GM12878 (cell line): Measurements from ENCODE around the gene NFATC2. TPM values are rescaled to one million over a fixed set of nuclear protein-coding genes. Genes with fewer than 3 reads are reported as not detected.

ENCODE experiments used
- ATAC-seq: fragments of 200-7000 bp; cut with Tn5 transposase; 3 replicates; pipeline ENCODE4 v1.9.1; 2020; ENCODE audit warnings: mild to moderate bottlenecking, moderate library complexity
- BruUV-seq: library from RNA; stranded (reverse); fragments of 400-500 nt; replicated peaks from 2 replicates; lab custom pipeline; 2021; lab: Mats Ljungman, UMichigan
- CTCF ChIA-PET: fragments of 300-600 bp; sonication (Branson Sonifier 250); formaldehyde crosslinking; extraction: SDS; loops from one replicate; lab custom pipeline; 2021; ENCODE audit warnings: inconsistent platforms; lab: Yijun Ruan, JAX
- POLR2A ChIA-PET: fragments of 350-600 bp; formaldehyde crosslinking; extraction: SDS; loops from one replicate; lab custom pipeline; 2021; ENCODE audit warnings: inconsistent platforms; lab: Charles Lee
- RAD21 ChIA-PET: fragments of 300-600 bp; sonication (Branson Sonifier 250); formaldehyde crosslinking; loops from one replicate; lab custom pipeline; 2023; ENCODE audit warnings: antibody characterized with exemption; ENCODE audit not compliant: unreplicated experiment; lab: Charles Lee
- SMC1A ChIA-PET: fragments of 300-600 bp; sonication (Branson Sonifier 250); formaldehyde crosslinking; loops from one replicate; lab custom pipeline; 2023; ENCODE audit not compliant: unreplicated experiment, uncharacterized antibody; lab: Charles Lee
- DNase-seq: peaks from one replicate; pipeline ENCODE4 v3.0.0-alpha.2; 2011; ENCODE audit warnings: low read depth, low spot score
- FAIRE-seq: peaks from 3 replicates; lab custom pipeline; 2011; peaks lifted over from hg19 to GRCh38; lab: Jason Lieb, UNC
- H2AFZ ChIP-seq: 2 replicates; pipeline ENCODE4 v1.6.0; 2011; ENCODE audit warnings: low read depth, low read length, control low read depth; ENCODE audit not compliant: control insufficient read depth
- H3K27ac ChIP-seq: 2 replicates; pipeline ENCODE4 v1.5.1; 2011; ENCODE audit warnings: control low read depth; ENCODE audit not compliant: control insufficient read depth, insufficient read depth
- H3K27me3 ChIP-seq, 2 experiments: replicated peaks in 1 of 2; 2 replicates each; pipeline versions ENCODE4 v1.6.0 to v1.6.1; 2011; ENCODE audit warnings: low read length in 1 of 2; ENCODE audit not compliant: control insufficient read depth in 2 of 2, insufficient read depth in 2 of 2
- H3K36me3 ChIP-seq, 2 experiments: 2 replicates each; pipeline ENCODE4 v1.5.1; 2011; ENCODE audit warnings: low read length in 1 of 2; ENCODE audit not compliant: control insufficient read depth in 2 of 2, insufficient read depth in 2 of 2
- H3K4me1 ChIP-seq: 2 replicates; pipeline ENCODE4 v1.6.1; 2011; ENCODE audit warnings: mild to moderate bottlenecking, low read length, moderate library complexity, mixed read lengths; ENCODE audit not compliant: control insufficient read depth, insufficient read depth
- H3K4me2 ChIP-seq: 2 replicates; pipeline ENCODE4 v1.6.0; 2011; ENCODE audit warnings: control low read depth; ENCODE audit not compliant: control insufficient read depth, insufficient read depth
- H3K4me3 ChIP-seq: fragments of 200-600 bp; sonication (generic); 2 replicates; pipeline ENCODE4 v1.5.1; 2016
- H3K79me2 ChIP-seq: 2 replicates; pipeline ENCODE4 v1.6.0; 2011; ENCODE audit warnings: low read length; ENCODE audit not compliant: control insufficient read depth, insufficient read depth
- H3K9ac ChIP-seq: 2 replicates; pipeline ENCODE4 v1.8.0; 2011; ENCODE audit warnings: low read length, control low read depth, mixed read lengths; ENCODE audit not compliant: control insufficient read depth, insufficient read depth
- H3K9me3 ChIP-seq: replicated peaks from 3 replicates; pipeline ENCODE4 v1.5.1; 2011; ENCODE audit warnings: mild to moderate bottlenecking, low read length; ENCODE audit not compliant: control insufficient read depth, insufficient read depth
- H4K20me1 ChIP-seq: 2 replicates; pipeline ENCODE4 v1.6.0; 2011; ENCODE audit not compliant: control insufficient read depth, insufficient read depth
- ATF7 ChIP-seq: fragments of 450-650 bp; IDR thresholded peaks from 2 replicates; pipeline ENCODE4 v1.6.1; 2016; ENCODE audit warnings: low read depth, mild to moderate bottlenecking
- BACH1 ChIP-seq: fragments of 450-650 bp; IDR thresholded peaks from 2 replicates; pipeline ENCODE4 v1.6.1; 2017; ENCODE audit warnings: mild to moderate bottlenecking, borderline replicate concordance
- CBX5 ChIP-seq: sonication (generic); IDR thresholded peaks from 2 replicates; pipeline ENCODE4 v1.6.1; 2016; ENCODE audit warnings: low read depth, moderate library complexity, mild to moderate bottlenecking, inconsistent platforms
- IKZF2 ChIP-seq, 2 experiments: fragments of 450-650 bp; IDR thresholded peaks; 2 replicates each; pipeline ENCODE4 v1.6.1; 2017; ENCODE audit warnings: mild to moderate bottlenecking in 2 of 2, moderate library complexity in 2 of 2
- MTA2 ChIP-seq: fragments of 450-650 bp; IDR thresholded peaks from 2 replicates; pipeline ENCODE4 v1.6.1; 2016; ENCODE audit warnings: low read depth, mild to moderate bottlenecking, moderate library complexity
- POU2F2 ChIP-seq: IDR thresholded peaks from 3 replicates; pipeline ENCODE4 v1.6.1; 2011; ENCODE audit warnings: low read depth, mild to moderate bottlenecking, low read length, borderline replicate concordance
- RAD21 ChIP-seq: IDR thresholded peaks from 2 replicates; pipeline ENCODE4 v1.6.1; 2011; ENCODE audit warnings: mild to moderate bottlenecking, low read depth, low read length, moderate library complexity; ENCODE audit not compliant: insufficient read depth
- SP1 ChIP-seq: IDR thresholded peaks from one replicate; pipeline ENCODE4 v1.6.1; 2011; ENCODE audit warnings: low read depth, low read length
- ZZZ3 ChIP-seq: IDR thresholded peaks from 2 replicates; pipeline ENCODE4 v1.6.1; 2011; ENCODE audit warnings: low read depth; ENCODE audit not compliant: control insufficient read depth, insufficient read length
- WGBS: methylation state at CpG from one replicate; pipeline ENCODE4 v1.1.6; 2016; ENCODE audit warnings: low lambda C conversion rate; ENCODE audit not compliant: insufficient replicate concordance, insufficient coverage; ENCODE audit errors: missing lambda C conversion rate; 5-methylcytosine and 5-hydroxymethylcytosine counted together
- in situ Hi-C: fragments of 300-500 bp; cut with MboI; formaldehyde crosslinking; loops from 9 replicates; pipeline ENCODE4 v1.14.3; 2018; ENCODE audit warnings: mixed read lengths
- intact Hi-C: fragments of 100-400 bp; cut with micrococcal nuclease; formaldehyde crosslinking; loops from one replicate; pipeline ENCODE4 v1.14.2; 2022; ENCODE audit not compliant: unreplicated experiment
- polyA plus RNA-seq, 11 experiments: library from polyadenylated mRNA; depleted of rRNA in 4 of 11; unstranded in 6 of 11; stranded (reverse) in 5 of 11; fragments of >200 nt; fragmentation: Nextera tagmentation in 4 of 11; fragmentation: Illumina TruSeq in 1 of 11; extraction: Ambion mirVana in 4 of 11; extraction: Trizol in 1 of 11; gene quantifications; 1 replicate in 1 of 11; 2 replicates in 10 of 11; pipeline versions ENCODE4 v1.2.1 to v1.2.3, GENCODE V29; 2011 to 2016; ENCODE audit warnings: inconsistent platforms in 2 of 11, missing spikeins in 2 of 11, low read depth in 1 of 11
- total RNA-seq, 4 experiments: library from RNA; depleted of rRNA in 3 of 4; stranded (reverse); fragments of >200 nt in 3 of 4; fragmentation: Illumina TruSeq in 1 of 4; extraction: Trizol in 1 of 4; gene quantifications; 2 replicates each; pipeline versions ENCODE4 v1.2.1 to v1.2.3, GENCODE V29; 2013 to 2021
- TF ChIP-seq, protein P1 (sequence below): IDR thresholded peaks from 2 replicates; pipeline ENCODE4 v1.6.1; 2012; ENCODE audit warnings: mild to moderate bottlenecking, low read depth, low read length
- TF ChIP-seq, protein P2 (sequence below): fragments of 450-650 bp; IDR thresholded peaks from 2 replicates; pipeline ENCODE4 v1.6.1; 2018; ENCODE audit warnings: borderline replicate concordance, mild to moderate bottlenecking; ENCODE audit not compliant: partially characterized antibody
- TF ChIP-seq, protein P3 (sequence below): fragments of 450-650 bp; IDR thresholded peaks from 2 replicates; pipeline ENCODE4 v1.6.1; 2014; ENCODE audit warnings: mild to moderate bottlenecking

The NFATC2 gene
- total and polyA plus RNA-seq, 10 of the 15 experiments (the other 5 are each of a cell fraction or from before 2014, with no cell fraction given) = 3.3 to 20.0 (median 7.3) TPM

DNA sequence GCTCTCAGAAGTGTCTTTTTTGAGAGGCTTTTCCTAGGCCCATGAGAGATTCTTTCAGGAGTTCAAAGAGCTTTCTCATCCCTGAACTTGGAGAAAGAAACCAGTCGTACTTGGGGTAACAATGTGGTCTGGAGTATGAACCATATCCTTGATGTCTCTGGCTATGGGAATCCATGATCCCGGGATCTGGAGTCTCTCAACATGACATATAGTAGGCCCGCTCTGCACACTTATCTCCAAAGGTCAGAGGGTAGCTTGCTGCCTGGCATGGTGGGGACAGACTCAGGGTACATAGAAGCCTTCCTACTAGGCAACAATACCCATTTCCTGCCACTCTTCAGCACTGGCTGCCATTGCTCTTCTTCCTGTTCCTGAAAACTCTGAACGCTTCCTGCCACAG, 42.2 kb upstream of the NFATC2 start:
- POLR2A ChIA-PET = no interaction called here
- Histone ChIP-seq H3K4me3 (no peak overlapping the region), H3K27me3 (peaks cover 0 to 3% of the 10 kb centered on the region in 2 experiments; a peak in 2 of 4 replicates), H3K4me2 (no peak overlapping the region), H4K20me1 (no peaks in the 10 kb centered on the region), H3K4me1 (no peaks in the 10 kb centered on the region; the same call in 1 of the 2 replicates), H3K79me2 (no peaks in the 10 kb centered on the region), H3K9me3 (peaks cover 2% of the 10 kb centered on the region; the same call in 2 of the 3 replicates), H3K27ac (no peak overlapping the region), H3K9ac (no peak overlapping the region), H2AFZ (no peak overlapping the region), H3K36me3 (no peaks in the 10 kb centered on the region)
- TF ChIP-seq ZZZ3 (no peak), RAD21 (no peak), CBX5 (no peak), IKZF2 (IDR thresholded peaks at IDR 0.05) (no peak), SP1 (no peak), MTA2 (no peak), POU2F2 (no peak), ATF7 (no peak), BACH1 (no peak)
- TF ChIP-seq, protein P1, sequence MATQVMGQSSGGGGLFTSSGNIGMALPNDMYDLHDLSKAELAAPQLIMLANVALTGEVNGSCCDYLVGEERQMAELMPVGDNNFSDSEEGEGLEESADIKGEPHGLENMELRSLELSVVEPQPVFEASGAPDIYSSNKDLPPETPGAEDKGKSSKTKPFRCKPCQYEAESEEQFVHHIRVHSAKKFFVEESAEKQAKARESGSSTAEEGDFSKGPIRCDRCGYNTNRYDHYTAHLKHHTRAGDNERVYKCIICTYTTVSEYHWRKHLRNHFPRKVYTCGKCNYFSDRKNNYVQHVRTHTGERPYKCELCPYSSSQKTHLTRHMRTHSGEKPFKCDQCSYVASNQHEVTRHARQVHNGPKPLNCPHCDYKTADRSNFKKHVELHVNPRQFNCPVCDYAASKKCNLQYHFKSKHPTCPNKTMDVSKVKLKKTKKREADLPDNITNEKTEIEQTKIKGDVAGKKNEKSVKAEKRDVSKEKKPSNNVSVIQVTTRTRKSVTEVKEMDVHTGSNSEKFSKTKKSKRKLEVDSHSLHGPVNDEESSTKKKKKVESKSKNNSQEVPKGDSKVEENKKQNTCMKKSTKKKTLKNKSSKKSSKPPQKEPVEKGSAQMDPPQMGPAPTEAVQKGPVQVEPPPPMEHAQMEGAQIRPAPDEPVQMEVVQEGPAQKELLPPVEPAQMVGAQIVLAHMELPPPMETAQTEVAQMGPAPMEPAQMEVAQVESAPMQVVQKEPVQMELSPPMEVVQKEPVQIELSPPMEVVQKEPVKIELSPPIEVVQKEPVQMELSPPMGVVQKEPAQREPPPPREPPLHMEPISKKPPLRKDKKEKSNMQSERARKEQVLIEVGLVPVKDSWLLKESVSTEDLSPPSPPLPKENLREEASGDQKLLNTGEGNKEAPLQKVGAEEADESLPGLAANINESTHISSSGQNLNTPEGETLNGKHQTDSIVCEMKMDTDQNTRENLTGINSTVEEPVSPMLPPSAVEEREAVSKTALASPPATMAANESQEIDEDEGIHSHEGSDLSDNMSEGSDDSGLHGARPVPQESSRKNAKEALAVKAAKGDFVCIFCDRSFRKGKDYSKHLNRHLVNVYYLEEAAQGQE = no peak
- TF ChIP-seq, protein P2, sequence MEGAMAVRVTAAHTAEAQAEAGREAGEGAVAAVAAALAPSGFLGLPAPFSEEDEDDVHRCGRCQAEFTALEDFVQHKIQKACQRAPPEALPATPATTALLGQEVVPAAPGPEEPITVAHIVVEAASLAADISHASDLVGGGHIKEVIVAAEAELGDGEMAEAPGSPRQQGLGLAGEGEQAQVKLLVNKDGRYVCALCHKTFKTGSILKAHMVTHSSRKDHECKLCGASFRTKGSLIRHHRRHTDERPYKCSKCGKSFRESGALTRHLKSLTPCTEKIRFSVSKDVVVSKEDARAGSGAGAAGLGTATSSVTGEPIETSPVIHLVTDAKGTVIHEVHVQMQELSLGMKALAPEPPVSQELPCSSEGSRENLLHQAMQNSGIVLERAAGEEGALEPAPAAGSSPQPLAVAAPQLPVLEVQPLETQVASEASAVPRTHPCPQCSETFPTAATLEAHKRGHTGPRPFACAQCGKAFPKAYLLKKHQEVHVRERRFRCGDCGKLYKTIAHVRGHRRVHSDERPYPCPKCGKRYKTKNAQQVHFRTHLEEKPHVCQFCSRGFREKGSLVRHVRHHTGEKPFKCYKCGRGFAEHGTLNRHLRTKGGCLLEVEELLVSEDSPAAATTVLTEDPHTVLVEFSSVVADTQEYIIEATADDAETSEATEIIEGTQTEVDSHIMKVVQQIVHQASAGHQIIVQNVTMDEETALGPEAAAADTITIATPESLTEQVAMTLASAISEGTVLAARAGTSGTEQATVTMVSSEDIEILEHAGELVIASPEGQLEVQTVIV = no peak
- TF ChIP-seq, protein P3, sequence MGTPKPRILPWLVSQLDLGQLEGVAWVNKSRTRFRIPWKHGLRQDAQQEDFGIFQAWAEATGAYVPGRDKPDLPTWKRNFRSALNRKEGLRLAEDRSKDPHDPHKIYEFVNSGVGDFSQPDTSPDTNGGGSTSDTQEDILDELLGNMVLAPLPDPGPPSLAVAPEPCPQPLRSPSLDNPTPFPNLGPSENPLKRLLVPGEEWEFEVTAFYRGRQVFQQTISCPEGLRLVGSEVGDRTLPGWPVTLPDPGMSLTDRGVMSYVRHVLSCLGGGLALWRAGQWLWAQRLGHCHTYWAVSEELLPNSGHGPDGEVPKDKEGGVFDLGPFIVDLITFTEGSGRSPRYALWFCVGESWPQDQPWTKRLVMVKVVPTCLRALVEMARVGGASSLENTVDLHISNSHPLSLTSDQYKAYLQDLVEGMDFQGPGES = no peak
- DNase-seq (no peak), ATAC-seq (no peak), FAIRE-seq (no peak)
- SMC1A ChIA-PET = no interaction called here
- CTCF ChIA-PET = no interaction called here
- 25% methylated on average over 4 of the region's 4 CpGs for WGBS
- in situ Hi-C loops (no loop called here), intact Hi-C loops (no loop called here)
- RAD21 ChIA-PET = no interaction called here
- BruUV-seq = no TSS peak
